GM12875 (cell line): Measurements from ENCODE around the gene PRLH.
"Not testable (repeated sequence)": the region's sequence is repeated elsewhere in the genome, so short reads cannot be mapped to it uniquely, and the experiment has no call there.

Source experiments
- H3K4me3 ChIP-seq: one replicate; pipeline ENCODE4 v1.5.1; 2011; ENCODE audit warnings: low read depth, low read length, control low read depth
- CTCF ChIP-seq: IDR thresholded peaks from 2 replicates; pipeline ENCODE4 v1.5.1; 2011; ENCODE audit warnings: low read depth, mild to moderate bottlenecking, control low read depth, inconsistent platforms, low read length, moderate library complexity, borderline replicate concordance; ENCODE audit not compliant: insufficient read depth

PRLH gene

GRCh38 chr2:237603049-237603717 is 36.8 kb downstream of the PRLH start:
- H3K4me3 ChIP-seq = no peak overlapping the region
- TF ChIP-seq CTCF = no peak

- no peak overlapping the region for H3K4me3 ChIP-seq
- no peak for TF ChIP-seq CTCF
Observed at GRCh38 chr2:237603718-237604362, 37.5 kb downstream of the PRLH start.

GRCh38 chr2:237604391-237604790 is 38.0 kb downstream of the PRLH start:
- TF ChIP-seq CTCF = no peak
- no peak overlapping the region for H3K4me3 ChIP-seq

- TF ChIP-seq CTCF = no peak
- no peak overlapping the region for H3K4me3 ChIP-seq
Observed at GRCh38 chr2:237604960-237605359, 38.6 kb downstream of the PRLH start.

- H3K4me3 ChIP-seq = not testable (repeated sequence)
Observed at GRCh38 chr2:237606522-237606921, 40.1 kb downstream of the PRLH start.

- H3K4me3 ChIP-seq = no peak overlapping the region
- no peak for TF ChIP-seq CTCF
Observed at GRCh38 chr2:237612527-237613357, 46.4 kb downstream of the PRLH start.

GRCh38 chr2:237613679-237614078 is 47.3 kb downstream of the PRLH start:
- no peak for TF ChIP-seq CTCF
- no peak overlapping the region for H3K4me3 ChIP-seq
